ENCODE measurements around the gene CRTAC1.

Gene CRTAC1

GRCh38 chr10:98033515-98033914 is 3.1 kb upstream of the CRTAC1 start:
- DNase-seq, result no peak
- Histone ChIP-seq H3K4me1 (no peaks in the 10 kb centered on the region), H3K36me3 (no peaks in the 10 kb centered on the region), H3K4me3 (ENCODE audit: low read depth, low read length) (no peak overlapping the region), H3K27me3 (peaks cover 64% of the 10 kb centered on the region), H3K9me3 (no peaks in the 10 kb centered on the region)
- no peak for TF ChIP-seq CTCF (IDR thresholded peaks at IDR 0.05; ENCODE audit: low read depth, low read length)

- H3K4me1 ChIP-seq, result no peaks in the 10 kb centered on the region
- H3K27me3 ChIP-seq, result peaks cover 61% of the 10 kb centered on the region
- no peak for DNase-seq
- no peak for TF ChIP-seq CTCF (IDR thresholded peaks at IDR 0.05; ENCODE audit: low read depth, low read length)
- no peak overlapping the region for H3K4me3 ChIP-seq (ENCODE audit: low read depth, low read length)
- H3K9me3 ChIP-seq, result no peaks in the 10 kb centered on the region
- no peaks in the 10 kb centered on the region for H3K36me3 ChIP-seq
Observed at GRCh38 chr10:98031440-98031839, 1.0 kb upstream of the CRTAC1 start.

GRCh38 chr10:98030991-98031431 is 590 bp upstream of the CRTAC1 start:
- Histone ChIP-seq H3K27me3 (peaks cover 58% of the 10 kb centered on the region), H3K9me3 (no peaks in the 10 kb centered on the region), H3K36me3 (no peaks in the 10 kb centered on the region), H3K4me3 (ENCODE audit: low read depth, low read length) (no peak overlapping the region; the same call in 1 of the 2 replicates), H3K4me1 (no peaks in the 10 kb centered on the region)
- DNase-seq, result peak; percentile 26
- no peak for TF ChIP-seq CTCF (IDR thresholded peaks at IDR 0.05; ENCODE audit: low read depth, low read length)

GRCh38 chr10:98029149-98030092 is 1.0 kb downstream of the CRTAC1 start:
- Histone ChIP-seq H3K4me3 (ENCODE audit: low read depth, low read length) (no peak overlapping the region), H3K27me3 (peaks cover 49% of the 10 kb centered on the region), H3K36me3 (no peaks in the 10 kb centered on the region), H3K9me3 (no peaks in the 10 kb centered on the region), H3K4me1 (no peaks in the 10 kb centered on the region)
- TF ChIP-seq CTCF (IDR thresholded peaks at IDR 0.05; ENCODE audit: low read depth, low read length), result no peak
- no peak for DNase-seq

GRCh38 chr10:98028168-98028770 is 2.2 kb downstream of the CRTAC1 start:
- peak; percentile 69 for DNase-seq
- Histone ChIP-seq H3K4me3 (ENCODE audit: low read depth, low read length) (no peak overlapping the region), H3K4me1 (no peaks in the 10 kb centered on the region), H3K27me3 (peaks cover 47% of the 10 kb centered on the region), H3K36me3 (no peaks in the 10 kb centered on the region), H3K9me3 (no peaks in the 10 kb centered on the region)
- TF ChIP-seq CTCF (IDR thresholded peaks at IDR 0.05; ENCODE audit: low read depth, low read length), result peak; percentile 91

GRCh38 chr10:98023024-98023423 is 7.4 kb downstream of the CRTAC1 start:
- H3K4me1 ChIP-seq, result no peaks in the 10 kb centered on the region
- H3K9me3 ChIP-seq, result no peaks in the 10 kb centered on the region
- H3K4me3 ChIP-seq (ENCODE audit: low read depth, low read length), result no peak overlapping the region
- no peak for DNase-seq
- peaks cover 8% of the 10 kb centered on the region; the same call in 1 of the 2 replicates for H3K27me3 ChIP-seq
- no peaks in the 10 kb centered on the region for H3K36me3 ChIP-seq
- no peak for TF ChIP-seq CTCF (IDR thresholded peaks at IDR 0.05; ENCODE audit: low read depth, low read length)

All from BE2C (cell line).